GM19395 (cell line): ENCODE measurements around the gene KIF6.

Experiments used
- ATAC-seq: cut with Tn5 transposase; IDR thresholded peaks from one replicate; pipeline ENCODE4 v1.9.1; 2021; ENCODE audit warnings: mild to moderate bottlenecking, moderate library complexity; ENCODE audit not compliant: unreplicated experiment

Gene KIF6

DNA sequence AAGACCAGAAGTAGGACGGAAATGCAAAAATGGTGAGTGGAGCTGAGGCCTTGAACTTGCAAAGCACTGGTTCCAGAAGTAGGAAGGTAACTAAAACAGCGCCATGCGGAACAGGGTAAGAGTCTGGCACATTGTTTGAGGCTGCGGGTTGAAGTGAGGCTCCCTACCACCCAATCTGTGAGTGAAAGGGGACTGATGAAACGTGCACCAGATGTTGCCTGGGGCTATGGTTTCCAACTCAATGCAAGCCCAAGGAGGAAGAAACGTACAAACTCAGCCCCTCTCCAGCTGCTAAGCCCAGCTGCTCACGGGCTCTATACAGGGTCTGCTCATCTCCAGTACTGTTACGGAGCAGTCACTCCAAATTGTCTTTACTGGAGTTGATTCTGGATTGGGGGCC, 334.0 kb downstream of the KIF6 start:
- no peak for ATAC-seq

DNA sequence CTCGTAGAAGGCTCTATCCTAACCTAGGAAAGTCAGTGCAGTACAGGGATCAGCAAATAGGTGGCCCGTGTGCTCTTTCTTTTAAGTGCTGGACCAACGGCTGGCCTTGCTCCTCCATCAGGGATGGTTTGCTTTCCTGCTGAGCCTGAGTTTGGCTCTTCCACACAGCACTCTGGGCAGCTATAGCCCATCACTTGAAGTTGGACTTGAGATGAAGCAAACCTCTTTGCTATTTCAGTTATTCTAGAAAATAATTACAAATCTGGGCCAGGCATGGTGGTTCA, 335.8 kb downstream of the KIF6 start:
- ATAC-seq: no peak

DNA sequence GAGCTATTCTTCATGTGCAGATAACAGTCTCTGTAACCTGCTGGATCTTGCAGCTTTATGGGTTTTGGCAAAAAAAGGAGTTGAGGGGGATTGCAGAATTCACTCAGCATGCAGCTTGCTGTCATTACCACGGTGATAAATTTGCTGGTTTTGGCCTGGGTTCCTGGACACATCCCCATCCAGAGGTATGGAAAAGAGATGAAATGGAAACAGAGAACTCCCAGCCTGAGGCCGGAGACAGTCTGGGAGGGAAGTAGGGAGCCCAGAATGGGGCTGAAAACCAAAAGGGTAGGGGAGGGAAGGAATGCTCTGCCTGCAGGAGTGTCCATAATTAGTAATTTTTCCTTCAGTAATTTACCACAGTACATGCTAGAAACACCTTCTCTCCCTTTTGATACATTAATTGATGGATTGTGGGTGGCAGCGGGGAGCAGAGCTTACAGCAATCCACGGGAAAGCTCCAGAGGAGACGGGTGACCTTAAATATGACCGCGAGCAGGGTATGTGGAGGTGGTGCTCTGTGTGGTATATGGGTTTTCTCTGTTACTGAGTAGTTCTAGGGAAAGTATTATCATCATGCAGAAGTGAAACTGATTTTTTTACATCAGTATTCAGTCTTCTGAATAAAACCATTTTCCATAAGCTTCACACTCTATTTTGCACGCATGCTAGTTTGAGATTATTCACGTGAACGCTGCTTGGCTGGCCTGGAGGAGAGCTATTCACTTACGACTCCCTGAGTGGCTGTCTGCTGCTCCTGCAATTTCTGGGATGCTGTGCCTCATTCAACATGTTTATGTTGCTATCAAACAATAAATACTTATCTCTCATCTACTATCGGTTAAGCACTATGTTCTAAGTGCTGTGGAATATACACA, 336.4 kb downstream of the KIF6 start:
- no peak for ATAC-seq

- ATAC-seq: no peak
These were observed 337.4 kb downstream of the KIF6 start for GRCh38 chr6:39387785-39388184.

DNA sequence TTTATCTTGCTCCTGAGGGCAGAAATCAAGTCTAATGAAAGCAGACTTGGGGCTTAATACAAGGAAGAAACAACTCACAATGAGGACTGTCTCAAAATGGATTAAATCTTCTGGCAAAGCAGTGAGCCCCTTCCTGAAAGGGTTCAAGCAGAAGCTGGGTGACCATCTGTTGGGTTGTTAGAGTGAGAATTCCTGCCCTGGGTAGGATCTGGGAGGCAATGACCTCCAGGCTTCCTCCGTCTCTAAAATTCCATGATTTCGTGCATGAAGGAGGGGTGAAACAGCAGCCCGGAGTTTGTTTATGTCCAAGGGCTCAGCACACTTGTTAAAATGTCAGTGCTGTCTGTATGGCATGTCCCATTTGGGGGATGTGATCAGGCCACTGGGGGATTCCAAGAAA, 338.7 kb downstream of the KIF6 start:
- ATAC-seq: no peak

DNA sequence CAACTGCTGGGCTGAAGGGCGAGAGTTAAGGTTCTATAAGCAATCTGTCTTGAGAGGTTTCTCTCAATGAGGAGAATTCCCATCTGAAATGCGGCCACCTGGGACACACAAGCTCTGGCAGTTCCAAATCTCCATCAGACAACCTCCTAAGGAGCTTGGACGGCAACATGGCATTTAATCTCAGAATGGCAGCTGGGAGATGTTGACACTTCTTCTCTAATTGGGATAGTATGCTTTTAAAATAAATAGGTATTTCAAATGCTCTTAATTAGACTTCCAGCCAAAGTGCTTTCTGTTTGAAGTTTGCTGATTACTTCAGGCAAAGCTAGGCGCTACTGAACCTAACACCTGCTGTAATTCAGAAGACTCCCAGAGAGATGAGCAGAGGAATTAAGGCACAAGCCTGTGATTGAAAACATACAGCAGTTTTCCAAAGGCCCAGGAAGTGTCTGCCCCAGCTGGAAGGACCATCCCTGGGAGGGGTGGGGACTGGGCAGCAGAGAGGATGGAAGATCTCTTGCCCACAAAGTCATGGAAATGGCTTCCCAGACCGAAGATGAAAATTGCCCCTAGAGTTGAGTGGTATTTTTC, 343.6 kb downstream of the KIF6 start:
- ATAC-seq: no peak

DNA sequence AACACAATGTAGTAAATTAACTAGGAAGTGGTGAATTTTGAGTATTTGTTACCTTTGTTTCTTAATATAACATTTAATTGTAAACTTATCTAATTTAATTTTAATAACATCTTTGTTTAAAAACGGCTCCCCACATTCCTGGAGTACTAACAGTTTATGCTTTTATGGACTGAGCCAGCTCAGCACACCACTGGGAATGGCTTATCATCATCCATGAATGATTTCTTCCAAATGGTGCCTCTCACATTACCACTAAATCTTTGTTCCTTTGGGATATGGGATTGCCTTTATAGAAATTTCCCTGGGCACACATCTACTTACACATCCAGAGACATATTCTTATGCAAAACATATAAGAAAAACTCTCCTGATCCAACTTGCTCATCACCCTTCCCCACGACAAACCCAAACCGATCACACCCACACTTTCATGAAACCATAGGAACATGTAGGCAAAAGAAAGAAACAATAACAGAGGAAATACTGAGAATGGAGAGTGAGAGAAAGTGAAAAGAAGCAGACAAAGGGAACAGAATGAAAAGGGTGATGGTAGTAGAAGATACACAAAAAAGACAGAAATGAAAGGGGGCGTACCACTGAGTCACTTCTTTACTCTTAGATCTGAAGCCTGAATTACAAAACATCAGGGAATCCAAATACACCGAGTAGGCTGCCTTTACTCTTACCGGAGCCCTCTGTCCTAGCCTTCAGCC, 344.2 kb downstream of the KIF6 start:
- no peak for ATAC-seq

DNA sequence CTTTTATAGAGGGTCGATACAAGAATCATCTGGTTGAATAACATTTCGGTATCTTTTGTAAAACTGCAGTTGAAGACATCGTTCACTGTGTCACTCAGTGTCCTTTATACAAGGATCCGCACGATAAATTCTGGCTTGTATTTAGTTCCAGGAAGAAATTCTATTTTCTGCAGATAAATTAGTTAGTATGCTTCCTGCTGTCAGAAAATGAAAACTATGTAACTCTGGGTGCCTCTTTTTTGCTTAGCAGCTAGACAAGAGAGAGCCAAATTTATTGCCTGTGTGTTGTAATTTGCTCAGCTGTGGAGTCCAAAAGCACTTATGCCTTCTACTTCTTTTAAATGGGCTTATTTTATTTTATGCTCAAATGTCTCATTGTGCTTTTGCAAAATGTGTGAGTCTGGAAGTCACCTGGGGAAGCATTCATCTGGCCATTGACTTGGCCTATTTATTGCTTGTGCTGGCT, 346.2 kb downstream of the KIF6 start:
- ATAC-seq: no peak

GRCh38 chr6:39378175-39378959, 346.8 kb downstream of the KIF6 start:
- no peak for ATAC-seq

DNA sequence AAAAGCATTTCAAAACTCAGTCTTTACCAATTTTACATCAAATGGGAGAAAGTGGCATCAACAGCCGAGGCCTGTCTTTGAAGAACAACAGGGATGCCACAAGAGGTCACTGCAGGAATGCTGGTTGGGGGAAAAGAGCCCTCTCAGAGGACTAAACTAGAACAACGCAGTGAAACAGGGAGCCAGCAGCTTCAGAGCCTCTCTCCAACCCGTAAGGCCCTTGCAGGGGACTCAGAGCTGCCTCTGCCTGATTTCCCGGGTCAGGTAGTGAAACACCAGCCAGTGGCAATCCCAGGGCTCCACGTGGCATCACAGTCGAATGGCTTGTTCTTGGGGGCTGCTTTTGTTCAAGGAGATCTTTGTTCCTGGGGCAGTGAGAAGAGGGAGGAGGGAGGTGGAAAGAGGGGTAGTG, 347.7 kb downstream of the KIF6 start:
- ATAC-seq: no peak

- no peak for ATAC-seq
These were observed 349.8 kb downstream of the KIF6 start for GRCh38 chr6:39375405-39375804.

- no peak for ATAC-seq
These were observed 354.8 kb downstream of the KIF6 start for GRCh38 chr6:39370390-39370789.

DNA sequence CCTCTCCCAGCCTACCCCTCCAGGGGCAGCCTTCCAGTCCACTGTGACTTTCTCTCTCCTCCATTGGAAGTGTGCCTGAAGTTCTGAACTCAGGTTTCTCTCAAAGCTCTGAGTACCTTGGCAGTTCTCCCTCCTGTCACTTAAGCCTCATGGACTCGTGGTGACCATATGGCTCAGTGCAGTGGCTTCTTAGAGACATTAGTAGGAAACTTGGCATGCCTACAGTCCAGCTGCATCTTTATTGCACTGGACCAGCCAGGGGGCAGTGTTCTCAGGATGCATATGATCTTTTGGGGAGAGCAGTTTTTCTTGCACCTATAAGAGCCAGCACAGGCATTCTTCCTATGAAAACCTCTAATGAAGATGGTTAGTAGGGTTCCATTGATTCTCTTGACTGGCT, 355.2 kb downstream of the KIF6 start:
- ATAC-seq: no peak

- ATAC-seq: no peak
These were observed 357.5 kb downstream of the KIF6 start for GRCh38 chr6:39367700-39368099.

DNA sequence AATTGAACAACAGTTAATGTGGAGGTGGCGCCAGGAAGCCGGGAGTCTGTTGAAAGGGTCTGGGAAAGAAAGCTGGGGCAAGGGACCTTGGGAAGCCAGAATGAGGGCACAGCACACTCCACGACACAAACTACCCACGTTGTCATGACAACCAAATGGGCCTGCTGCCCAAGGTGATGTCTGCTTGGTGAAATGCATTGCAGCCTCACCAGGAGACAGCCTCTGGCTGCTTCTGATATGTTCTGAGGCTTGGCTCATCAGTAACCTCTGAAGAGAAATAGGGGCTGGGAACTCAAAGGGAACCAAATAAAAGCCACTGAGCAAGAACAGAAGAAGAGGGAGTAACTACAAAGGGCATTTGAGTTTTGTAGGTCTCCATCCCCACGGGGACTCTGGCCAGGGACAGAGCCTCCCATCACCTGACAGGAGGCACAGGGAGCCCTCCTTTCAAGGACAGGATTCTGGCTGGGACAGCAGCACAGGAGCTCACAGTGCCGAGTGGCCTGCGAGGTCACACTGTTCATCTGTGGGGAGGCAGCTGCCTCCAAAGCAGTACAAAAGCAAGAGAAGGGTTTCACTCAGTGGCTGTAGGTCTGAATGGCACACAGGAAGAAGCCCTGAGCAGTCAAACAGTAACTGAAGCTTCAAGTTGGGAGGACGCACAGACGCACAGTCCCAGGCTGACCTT, 358.1 kb downstream of the KIF6 start:
- no peak for ATAC-seq

DNA sequence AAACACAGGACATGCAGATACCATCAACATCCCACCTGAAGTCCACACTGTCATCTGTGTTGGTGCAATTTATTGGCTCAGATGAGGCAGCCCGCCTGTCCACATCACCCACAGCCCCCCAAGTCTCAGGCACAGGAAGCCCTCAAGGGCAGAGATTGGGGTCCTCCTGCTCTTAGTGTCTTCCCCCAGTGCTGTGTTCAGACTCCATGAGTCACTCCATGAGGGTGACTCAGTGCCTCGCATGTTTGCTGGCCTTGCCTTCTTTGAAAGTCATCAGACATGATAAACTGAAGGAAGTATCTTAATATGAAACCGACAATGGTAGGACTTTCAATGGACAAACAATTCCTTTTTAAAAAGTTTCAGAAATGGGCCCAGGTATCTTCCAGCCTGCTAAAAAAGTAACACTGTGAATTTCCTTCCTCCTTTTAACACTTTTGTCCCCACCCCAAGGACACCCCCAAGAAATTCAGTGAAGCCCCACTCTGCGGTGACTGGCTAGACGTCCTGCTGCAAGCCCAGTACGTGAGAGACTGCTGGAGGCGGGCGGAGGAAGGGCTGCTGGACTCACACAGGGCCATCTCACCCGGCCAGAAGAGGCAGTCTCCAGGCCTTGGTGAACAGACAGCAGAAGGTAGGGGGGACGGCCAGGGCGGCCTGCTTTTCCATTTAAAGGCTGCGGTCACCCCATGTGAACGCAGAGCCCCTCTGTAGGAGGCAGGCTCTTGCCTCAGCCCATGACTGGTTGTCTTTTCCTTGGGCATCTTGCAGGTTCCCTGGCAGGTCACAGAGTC, 359.7 kb downstream of the KIF6 start:
- ATAC-seq: no peak

- ATAC-seq: no peak
These were observed 361.9 kb downstream of the KIF6 start for GRCh38 chr6:39363280-39363679.

DNA sequence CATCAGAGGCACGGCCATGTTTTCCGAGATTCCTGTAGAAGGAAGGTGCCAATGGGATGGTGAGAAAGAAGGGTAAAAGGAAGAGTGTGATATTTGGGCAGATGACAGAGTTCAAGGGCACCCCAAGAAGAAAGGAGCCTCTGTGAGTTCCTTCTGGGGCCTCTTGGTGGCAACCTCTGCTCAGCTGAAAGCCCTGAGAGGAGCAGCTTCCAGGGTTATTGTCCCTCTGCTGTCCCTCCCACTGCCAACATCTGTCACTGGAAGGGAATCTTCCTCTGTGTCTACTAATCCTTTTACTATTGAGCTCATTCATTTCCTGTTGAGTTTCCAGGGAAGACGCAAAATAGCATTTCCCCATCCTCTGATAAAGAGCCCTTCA, 362.7 kb downstream of the KIF6 start:
- ATAC-seq: no peak

- ATAC-seq: no peak
These were observed 363.3 kb downstream of the KIF6 start for GRCh38 chr6:39361657-39362486.
